Thoracic aorta (tissue), 2 donors: ENCODE results near the gene TMEM258. TPM values are rescaled to one million over a fixed set of nuclear protein-coding genes. Genes with fewer than 3 reads are reported as not detected.

Experiments
- ATAC-seq: fragments of 150-250 bp; one replicate; pipeline ENCODE4 v1.8.0; 2017; ENCODE audit warnings: low read depth; ENCODE audit not compliant: insufficient number of reproducible peaks, low FRiP score
- DNase-seq: peaks from one replicate; pipeline ENCODE4 v3.0.0-alpha.2; 2020; ENCODE audit warnings: low spot score
- H3K27ac ChIP-seq, 2 donors: fragments of 200-600 bp; sonication (generic); 1 replicate in 1 of 2; 2 replicates in 1 of 2; pipeline ENCODE4 v1.5.1; 2016; ENCODE audit warnings: mild to moderate bottlenecking in 2 of 2, moderate library complexity in 2 of 2
- H3K27me3 ChIP-seq: fragments of 200-600 bp; sonication (generic); replicated peaks from 2 replicates; pipeline ENCODE4 v1.6.0; 2016; ENCODE audit warnings: mild to moderate bottlenecking; ENCODE audit not compliant: insufficient read depth
- H3K36me3 ChIP-seq: fragments of 200-600 bp; sonication (generic); one replicate; pipeline ENCODE4 v1.5.1; 2016
- H3K4me1 ChIP-seq, 2 donors: fragments of 200-600 bp; sonication (generic); 1 replicate in 1 of 2; 2 replicates in 1 of 2; pipeline versions ENCODE4 v1.5.1 to v1.6.0; 2016; ENCODE audit warnings: low read depth in 2 of 2, mild to moderate bottlenecking in 1 of 2; ENCODE audit not compliant: control insufficient read depth in 1 of 2
- H3K4me3 ChIP-seq: fragments of 200-600 bp; sonication (generic); 2 replicates; pipeline ENCODE4 v1.5.1; 2016; ENCODE audit warnings: mild to moderate bottlenecking
- H3K9me3 ChIP-seq: fragments of 200-600 bp; sonication (generic); 2 replicates; pipeline ENCODE4 v1.5.1; 2016
- CTCF ChIP-seq: fragments of 200-600 bp; sonication (generic); IDR thresholded peaks from one replicate; pipeline ENCODE4 v1.5.1; 2019; ENCODE audit warnings: antibody characterized with exemption
- total RNA-seq, 2 donors: library from RNA; depleted of rRNA; stranded (reverse); fragments of >200 nt; gene quantifications; one replicate each; pipeline versions ENCODE4 v1.1.0 to v1.2.3, GENCODE V29; 2016

The TMEM258 gene
- total RNA-seq, 2 donors from 2014 or later: 17.3 to 63.6 TPM

DNA sequence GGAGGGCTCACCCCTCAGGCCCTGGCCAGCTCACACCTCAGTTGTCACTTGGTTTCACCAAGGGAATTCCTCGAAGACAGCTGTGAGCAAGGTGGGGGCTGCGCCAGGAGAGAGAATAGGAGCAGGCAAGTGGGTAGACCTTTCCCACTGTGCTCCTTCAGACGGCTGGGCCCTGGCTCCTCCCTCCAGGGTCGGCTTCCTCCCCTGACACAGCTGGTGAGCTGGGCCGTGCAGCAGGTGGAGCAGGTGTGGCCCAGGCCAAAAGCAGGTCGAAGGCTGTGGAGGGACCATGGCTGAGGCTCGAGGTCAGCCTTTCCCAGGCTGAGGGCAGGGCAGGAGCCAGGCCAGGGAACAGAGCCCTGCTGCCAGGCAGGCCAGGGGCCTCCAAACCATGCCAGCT lies 52.4 kb downstream of the TMEM258 start:
- no peaks in the 10 kb centered on the region for H3K36me3 ChIP-seq

DNA sequence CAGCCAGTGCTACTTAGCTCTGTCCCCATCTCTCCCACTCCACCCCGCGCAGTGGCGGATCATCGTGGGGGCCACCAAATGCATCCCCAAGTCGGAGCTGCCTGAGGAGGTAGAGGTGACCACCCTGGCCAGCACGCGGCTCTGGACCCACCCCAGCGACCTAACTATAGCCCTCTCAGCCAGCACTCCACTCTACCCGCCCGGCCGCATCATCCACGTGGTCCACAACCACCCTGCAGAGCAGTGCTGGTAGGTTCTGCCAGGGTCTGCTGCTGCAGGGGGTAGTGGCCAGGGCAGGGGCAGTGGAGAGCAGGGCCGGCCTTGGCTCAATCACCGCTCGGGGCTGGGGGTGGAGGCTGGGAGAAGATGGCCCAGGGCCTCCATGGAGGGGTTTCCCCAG lies 53.0 kb downstream of the TMEM258 start:
- DNase-seq (no peak), ATAC-seq (no peak)
- H3K36me3 ChIP-seq: no peaks in the 10 kb centered on the region
- no peaks in the 10 kb centered on the region for H3K4me1 ChIP-seq
- no peak for TF ChIP-seq CTCF
- H3K27ac ChIP-seq: no peak overlapping the region
- H3K9me3 ChIP-seq: no peaks in the 10 kb centered on the region
- no peaks in the 10 kb centered on the region for H3K27me3 ChIP-seq
- no peak overlapping the region for H3K4me3 ChIP-seq

More for the DNA sequence above, 52.4 kb downstream of the TMEM258 start:
- ATAC-seq: no peak
- H3K9me3 ChIP-seq: no peaks in the 10 kb centered on the region
- H3K4me1 ChIP-seq: no peaks in the 10 kb centered on the region
- H3K27ac ChIP-seq: no peak overlapping the region
- TF ChIP-seq CTCF: no peak
- no peaks in the 10 kb centered on the region for H3K27me3 ChIP-seq
- H3K4me3 ChIP-seq: no peak overlapping the region
- no peak for DNase-seq

Other genes starting within 250 kb of the TMEM258 start
- 1 to 10 TPM in 1 of 2 donors, not detected in 1; 2.6 TPM for gene SYT7, start 211.5 kb downstream of the TMEM258 start, total RNA-seq
- gene DAGLA, start 112.2 kb downstream of the TMEM258 start, total RNA-seq: 1 to 10 TPM; 1.2 to 1.4 TPM
- gene MYRF, start 40.0 kb downstream of the TMEM258 start, total RNA-seq: 1 to 10 TPM in 1 of 2 donors, not detected in 1; 5.1 TPM
- gene FEN1, start 312 bp upstream of the TMEM258 start, total RNA-seq: 1 to 10 TPM; 4.5 to 5.4 TPM
- gene FADS1, start 24.4 kb upstream of the TMEM258 start, total RNA-seq: 10 to 100 TPM; 39.0 to 52.9 TPM
- gene FADS2, start 35.7 kb upstream of the TMEM258 start, total RNA-seq: 100 to 1,000 TPM in 1 of 2 donors, 10 to 100 TPM in 1; 89.2 to 234 TPM
- 100 to 1,000 TPM; 368 to 393 TPM for gene FADS3, start 98.9 kb upstream of the TMEM258 start, total RNA-seq
- 10 to 100 TPM; 20.8 to 45.4 TPM for gene RAB3IL1, start 125.0 kb upstream of the TMEM258 start, total RNA-seq
- 1 to 10 TPM; 4.7 to 8.0 TPM for gene BEST1, start 157.8 kb upstream of the TMEM258 start, total RNA-seq
- 1,000 to 10,000 TPM; 1,820 to 2,025 TPM for gene FTH1, start 175.0 kb upstream of the TMEM258 start, total RNA-seq